OCI-LY1 (cell line): Measurements from ENCODE around the gene PRSS38.

ENCODE experiments used
- EZH2 ChIP-seq: fragments of 200-600 bp; sonication (generic), shearing (Covaris generic); IDR thresholded peaks from 2 replicates; pipeline ENCODE4 v1.8.0; 2017; ENCODE audit warnings: borderline replicate concordance, mixed run types, mild to moderate bottlenecking, antibody characterized with exemption, low read length, moderate library complexity, mixed read lengths
- TF ChIP-seq, protein P1 (sequence below): fragments of 200-600 bp; sonication (generic), shearing (Covaris generic); IDR thresholded peaks from 2 replicates; pipeline ENCODE4 v1.5.1; 2017; ENCODE audit warnings: mild to moderate bottlenecking, antibody characterized with exemption, low read length, moderate library complexity, mixed read lengths

DNA sequence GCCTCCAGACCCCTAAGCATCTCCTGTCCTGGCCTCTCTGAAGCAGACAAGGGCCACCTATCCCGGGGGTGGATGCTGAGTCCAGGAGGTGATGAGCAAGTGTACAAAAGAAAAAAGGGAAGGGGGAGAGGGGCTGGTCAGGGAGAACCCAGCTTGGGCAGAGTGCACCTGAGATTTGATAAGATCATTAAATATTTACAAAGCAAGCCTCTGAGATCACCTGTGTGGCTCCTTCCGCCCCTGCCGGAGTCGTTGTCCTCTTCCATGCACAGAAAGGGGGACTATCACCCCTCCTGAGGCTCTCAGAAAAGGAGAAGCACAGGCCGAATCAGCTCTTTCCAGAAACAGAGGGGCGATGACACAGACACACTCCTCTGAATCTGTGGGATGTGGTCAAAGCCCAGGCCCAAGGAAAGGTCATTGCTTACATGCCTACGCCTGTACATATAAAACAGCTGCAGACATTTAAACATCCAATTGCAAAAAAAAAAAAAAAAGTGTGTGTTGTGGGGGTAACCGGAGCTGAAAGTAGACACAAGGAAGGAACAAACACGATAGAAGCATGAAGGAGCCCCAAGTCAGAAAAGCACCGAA is 30.9 kb downstream of the PRSS38 start:
- TF ChIP-seq, protein P1, sequence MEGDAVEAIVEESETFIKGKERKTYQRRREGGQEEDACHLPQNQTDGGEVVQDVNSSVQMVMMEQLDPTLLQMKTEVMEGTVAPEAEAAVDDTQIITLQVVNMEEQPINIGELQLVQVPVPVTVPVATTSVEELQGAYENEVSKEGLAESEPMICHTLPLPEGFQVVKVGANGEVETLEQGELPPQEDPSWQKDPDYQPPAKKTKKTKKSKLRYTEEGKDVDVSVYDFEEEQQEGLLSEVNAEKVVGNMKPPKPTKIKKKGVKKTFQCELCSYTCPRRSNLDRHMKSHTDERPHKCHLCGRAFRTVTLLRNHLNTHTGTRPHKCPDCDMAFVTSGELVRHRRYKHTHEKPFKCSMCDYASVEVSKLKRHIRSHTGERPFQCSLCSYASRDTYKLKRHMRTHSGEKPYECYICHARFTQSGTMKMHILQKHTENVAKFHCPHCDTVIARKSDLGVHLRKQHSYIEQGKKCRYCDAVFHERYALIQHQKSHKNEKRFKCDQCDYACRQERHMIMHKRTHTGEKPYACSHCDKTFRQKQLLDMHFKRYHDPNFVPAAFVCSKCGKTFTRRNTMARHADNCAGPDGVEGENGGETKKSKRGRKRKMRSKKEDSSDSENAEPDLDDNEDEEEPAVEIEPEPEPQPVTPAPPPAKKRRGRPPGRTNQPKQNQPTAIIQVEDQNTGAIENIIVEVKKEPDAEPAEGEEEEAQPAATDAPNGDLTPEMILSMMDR: no peak
- no peak for TF ChIP-seq EZH2
